ENCODE results near the gene SLC35B2. TPM values are rescaled to one million over a fixed set of nuclear protein-coding genes. Genes with fewer than 3 reads are reported as not detected.

SLC35B2 gene
- total RNA-seq, 1 experiment from 2014 or later = 215 TPM

DNA sequence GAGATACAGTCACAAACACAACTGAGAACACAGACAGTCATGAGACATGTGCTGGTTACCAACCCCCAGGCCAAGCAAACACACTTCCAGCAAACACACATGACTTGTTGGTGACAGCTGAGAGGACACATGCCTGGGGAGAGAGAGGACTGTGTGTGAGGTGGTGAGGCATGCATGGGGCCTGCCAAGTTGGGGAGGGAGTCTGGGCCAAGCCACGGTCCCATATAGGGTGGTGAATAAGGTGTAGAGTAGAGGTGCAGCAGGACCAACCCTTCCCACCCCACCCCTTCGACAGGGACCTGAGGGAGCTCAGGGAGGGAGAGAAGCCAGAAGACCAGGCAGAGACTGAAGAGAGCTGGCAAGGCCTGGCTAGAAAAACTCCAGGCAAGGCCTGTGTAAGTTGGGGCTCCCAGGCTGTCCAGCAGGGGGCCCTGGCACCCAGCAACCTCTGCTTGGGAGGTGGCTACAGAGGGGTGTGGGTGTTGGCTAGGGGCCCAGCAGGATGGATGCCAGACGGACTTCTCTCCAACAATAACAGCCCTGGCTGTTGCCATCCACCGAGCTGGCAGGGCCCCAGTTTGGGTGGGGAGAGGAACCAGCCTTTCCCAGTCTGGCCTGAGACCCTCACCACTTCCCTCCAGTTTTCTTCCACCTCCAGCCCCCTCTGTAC, 35.9 kb downstream of the SLC35B2 start:
- DNase-seq (ENCODE audit: low read depth) = peak; percentile 94

DNA sequence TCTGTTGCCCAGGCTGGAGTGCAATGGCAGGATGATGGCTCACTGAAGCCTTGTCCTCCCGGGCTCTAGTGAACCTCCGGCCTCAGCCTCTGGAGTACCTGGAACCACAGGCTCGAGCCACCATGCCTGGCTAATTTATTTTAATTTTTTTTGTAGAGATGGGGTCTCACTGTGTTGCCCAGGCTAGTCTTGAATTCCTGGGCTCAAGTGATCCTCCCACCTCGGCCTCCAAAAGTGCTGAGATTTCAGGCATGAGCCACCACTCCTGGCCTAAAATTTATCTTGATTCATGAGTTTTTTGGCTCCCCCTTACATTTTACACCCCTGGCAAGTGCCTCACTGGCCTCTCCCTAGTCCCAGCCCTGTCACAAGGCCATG, 36.4 kb downstream of the SLC35B2 start:
- no peak for DNase-seq (ENCODE audit: low read depth)

DNA sequence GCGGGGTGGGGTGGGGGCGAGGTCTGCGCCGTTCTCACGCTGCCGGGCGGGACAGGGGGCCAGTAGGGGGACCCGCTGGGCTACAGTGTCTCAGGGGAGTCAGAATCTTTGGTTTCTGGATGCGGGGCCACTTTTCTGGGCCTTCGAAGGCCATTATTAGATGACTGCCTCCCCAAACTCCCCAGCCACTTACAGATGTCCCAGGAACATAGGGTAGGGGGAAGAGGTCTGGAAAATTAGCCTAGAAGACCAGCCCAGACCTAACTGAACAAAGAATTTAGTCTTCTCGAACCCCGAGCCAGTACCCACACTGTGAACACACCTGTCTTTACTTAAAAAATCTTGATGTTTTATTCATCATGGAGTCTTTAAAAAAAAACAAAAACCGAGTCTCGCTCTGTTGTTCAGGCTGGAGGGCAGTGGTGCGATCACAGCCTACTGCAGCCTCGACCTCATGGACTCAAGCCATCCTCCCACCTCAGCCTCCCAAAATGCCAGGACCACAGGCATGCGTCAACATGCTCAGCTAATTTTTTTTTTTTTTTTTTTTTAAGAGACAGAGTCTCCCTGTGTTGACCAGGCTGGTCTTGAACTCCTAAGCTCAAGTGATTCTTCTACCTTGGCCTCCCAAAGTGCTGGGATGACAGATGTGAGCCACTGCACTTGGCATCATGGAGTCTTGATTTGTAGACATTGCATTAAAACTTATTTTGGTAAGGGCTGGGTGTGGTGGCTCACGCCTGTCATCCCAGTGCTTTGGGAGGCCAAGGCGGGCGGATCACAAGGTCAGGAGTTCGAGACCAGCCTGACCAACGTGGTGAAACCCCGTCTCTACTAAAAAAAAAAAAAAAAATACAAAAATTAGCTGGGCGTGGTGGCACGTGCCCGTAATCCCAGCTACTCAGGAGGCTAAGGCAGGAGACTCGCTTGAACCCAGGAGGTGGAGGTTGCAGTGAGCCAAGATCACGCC, 37.2 kb downstream of the SLC35B2 start:
- DNase-seq (ENCODE audit: low read depth) = no peak

DNA sequence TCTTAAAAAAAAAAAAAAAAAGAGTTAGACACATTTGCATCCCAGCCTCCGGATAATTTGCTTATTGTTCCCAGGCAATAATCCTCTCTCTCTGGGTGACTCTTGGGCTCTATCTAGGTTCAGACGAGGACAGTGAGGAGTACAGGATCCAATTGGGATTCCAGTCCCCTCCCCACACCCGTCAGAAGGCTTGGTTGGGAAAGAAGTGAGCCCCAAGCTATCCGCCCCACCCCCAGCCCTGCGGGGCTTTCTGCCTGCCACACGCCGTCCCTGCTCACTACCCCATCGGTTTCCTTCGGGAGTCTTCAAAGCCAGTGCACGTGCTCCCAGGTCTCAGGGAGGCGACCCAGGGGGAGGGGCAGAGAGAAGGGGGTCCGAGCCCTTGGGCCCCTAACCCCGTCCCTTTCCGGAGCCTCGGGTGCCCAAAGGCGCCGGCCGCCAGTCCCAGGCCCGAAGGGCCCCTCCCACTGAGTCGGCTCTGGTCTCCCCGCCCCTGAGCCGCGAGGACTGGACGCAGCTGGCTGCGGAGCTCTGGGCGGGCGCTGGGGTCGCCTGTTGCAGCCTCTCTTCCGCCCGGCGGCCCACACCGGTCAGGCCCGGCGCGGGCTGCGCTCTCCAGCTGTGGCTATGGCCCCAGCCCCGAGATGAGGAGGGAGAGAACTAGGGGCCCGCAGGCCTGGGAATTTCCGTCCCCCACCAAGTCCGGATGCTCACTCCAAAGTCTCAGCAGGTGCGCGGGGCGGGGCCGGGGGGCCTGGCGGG, 38.1 kb downstream of the SLC35B2 start:
- DNase-seq (ENCODE audit: low read depth) = peak; percentile 55

DNA sequence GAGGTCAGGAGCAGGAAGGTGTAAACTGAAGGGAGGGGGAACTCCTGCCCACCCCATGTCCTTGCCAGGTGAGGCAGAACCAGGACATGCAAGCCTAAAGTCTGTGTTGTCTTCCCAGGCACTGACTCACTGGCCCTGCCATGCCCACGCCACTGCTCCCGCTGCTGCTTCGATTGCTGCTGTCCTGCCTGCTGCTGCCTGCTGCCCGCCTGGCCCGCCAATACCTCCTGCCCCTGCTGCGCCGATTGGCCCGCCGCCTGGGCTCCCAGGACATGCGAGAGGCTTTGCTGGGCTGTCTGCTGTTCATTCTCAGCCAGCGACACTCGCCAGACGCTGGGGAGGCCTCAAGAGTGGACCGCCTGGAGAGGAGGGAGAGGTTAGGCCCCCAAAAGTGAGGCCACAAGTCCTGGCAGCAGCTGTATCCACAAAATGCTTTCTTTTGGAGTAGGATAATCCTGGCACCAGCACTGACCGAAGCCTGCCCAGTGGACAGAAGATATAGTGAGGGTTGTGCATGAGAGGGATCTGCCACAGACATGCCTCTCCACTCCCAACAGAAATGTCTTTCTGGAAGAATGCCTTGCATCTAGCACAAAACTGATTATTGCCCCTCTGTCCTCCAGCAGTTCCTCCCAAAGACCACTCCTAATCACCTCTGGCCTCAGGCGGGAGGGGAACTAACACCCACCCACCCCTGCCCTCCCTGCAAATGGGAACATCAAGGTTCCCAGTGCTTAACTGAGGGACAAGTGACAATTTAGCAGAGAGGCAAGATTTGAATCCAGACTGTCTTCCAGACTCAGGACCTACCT, 39.8 kb downstream of the SLC35B2 start:
- DNase-seq (ENCODE audit: low read depth) = peak; percentile 65

DNA sequence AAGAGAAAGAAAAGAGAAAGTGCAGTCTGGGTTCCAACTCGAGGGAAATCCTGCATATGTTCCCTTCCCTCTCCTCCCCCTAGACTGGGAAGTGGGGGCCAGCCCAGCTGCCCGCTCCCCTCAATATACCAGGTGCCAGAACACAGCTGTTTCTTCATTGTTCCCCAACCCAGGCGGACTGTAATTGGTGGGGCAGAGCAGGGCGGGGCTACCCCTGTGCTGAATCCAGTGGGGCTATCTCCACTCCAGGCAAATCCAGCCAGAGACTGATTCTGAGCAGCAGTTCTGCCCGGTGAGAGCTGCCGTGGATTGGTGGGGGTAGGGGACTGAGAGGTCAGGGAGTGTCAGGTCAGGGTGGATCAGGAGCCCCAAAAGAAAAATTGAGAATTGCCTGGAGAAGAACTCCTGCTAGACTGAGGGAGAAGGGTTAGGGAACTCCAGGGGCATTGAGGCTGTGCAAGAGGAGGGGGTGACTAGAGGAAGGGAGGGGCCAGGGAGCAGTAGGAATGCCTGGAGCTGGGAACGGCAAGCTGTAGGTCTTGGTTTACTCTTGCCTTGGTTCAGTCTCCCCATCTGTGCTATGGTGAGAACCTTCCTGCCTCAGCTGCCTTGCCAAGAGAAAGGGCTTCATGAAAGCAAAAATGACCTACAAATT, 40.5 kb downstream of the SLC35B2 start, which contains the start of gene MYMX:
TSS of gene MYMX (plus strand) at position 250 of the 655 bp plus-strand sequence. CDS start 546 bp downstream, outside the sequence.
- DNase-seq (ENCODE audit: low read depth) = no peak

DNA sequence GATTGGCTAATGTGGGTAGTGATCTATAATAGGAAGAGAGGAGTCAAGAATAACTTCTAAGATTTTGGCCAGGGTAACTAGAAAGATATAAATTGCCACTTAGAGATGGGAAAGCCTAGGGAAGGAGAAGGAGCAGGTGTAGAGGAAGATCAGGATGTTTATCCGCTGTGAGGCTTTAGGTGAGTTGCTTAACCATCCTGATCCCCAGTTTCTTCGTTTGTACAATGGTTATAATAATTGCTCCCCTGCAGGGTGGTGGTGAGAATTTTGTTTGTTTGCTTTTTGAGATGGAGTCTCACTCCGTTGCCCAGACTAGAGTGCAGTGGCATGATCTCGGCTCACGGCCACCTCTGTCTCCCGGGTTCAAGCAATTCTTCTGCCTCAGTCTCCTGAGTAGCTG, 43.0 kb downstream of the SLC35B2 start:
- DNase-seq (ENCODE audit: low read depth) = no peak

DNA sequence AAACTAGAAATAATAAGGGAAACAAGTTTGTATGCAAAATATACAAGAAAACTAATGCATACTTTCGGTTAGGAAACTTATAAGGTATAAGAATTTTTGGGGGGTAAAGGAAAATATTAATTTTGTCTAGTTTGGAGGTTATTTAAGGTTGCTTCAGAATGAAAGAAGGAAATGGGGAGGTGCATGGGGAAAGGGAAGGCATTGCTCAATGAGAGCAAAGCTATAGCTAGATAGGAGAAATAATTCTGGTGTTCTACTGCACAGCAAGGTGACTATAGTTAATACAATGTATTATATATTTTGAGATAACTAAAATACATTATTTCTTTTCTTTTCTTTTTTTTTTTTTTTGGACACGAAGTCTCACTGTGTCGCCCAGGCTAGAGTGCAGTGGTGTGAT, 46.0 kb downstream of the SLC35B2 start:
- DNase-seq (ENCODE audit: low read depth) = no peak

DNA sequence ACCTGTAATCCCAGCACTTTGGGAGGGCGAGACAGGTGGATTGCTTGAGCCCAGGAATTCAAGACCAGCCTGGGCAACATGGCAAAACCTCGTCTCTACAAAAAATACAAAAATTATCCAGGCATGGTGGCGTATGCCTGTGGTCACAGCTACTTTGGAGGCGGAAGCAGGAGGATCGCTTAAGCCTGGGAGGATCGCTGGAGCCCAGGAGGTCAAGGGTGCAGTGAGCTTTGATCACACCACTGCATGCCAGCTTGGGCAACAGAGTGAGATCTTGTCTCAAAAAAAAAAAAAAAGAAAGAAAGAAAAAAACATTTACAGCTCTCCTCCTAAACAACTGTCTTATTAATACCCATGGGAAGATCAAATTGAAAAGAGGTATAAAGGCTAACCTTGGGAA, 49.4 kb downstream of the SLC35B2 start:
- no peak for DNase-seq (ENCODE audit: low read depth)

Other genes starting within 250 kb of the SLC35B2 start
- gene MRPL14, start 130.1 kb downstream of the SLC35B2 start, total RNA-seq (2014; rRNA removed; shearing (Covaris generic)) = 100 and 111 TPM in 2 replicates
- 32.8 and 45.0 TPM in 2 replicates for gene TMEM63B, start 130.0 kb downstream of the SLC35B2 start, total RNA-seq (2014; rRNA removed; shearing (Covaris generic))
- gene CAPN11, start 98.7 kb downstream of the SLC35B2 start, total RNA-seq (2014; rRNA removed; shearing (Covaris generic)) = not detected in 2 replicates
- not detected in 2 replicates for gene MYMX, start 40.6 kb downstream of the SLC35B2 start, total RNA-seq (2014; rRNA removed; shearing (Covaris generic))
- gene SLC29A1, start 33.9 kb downstream of the SLC35B2 start, total RNA-seq (2014; rRNA removed; shearing (Covaris generic)) = 27.4 and 31.1 TPM in 2 replicates
- gene HSP90AB1, start 10.4 kb downstream of the SLC35B2 start, total RNA-seq (2014; rRNA removed; shearing (Covaris generic)) = 1,284 and 1,407 TPM in 2 replicates
- 48.8 and 51.9 TPM in 2 replicates for gene NFKBIE, start 8.0 kb upstream of the SLC35B2 start, total RNA-seq (2014; rRNA removed; shearing (Covaris generic))
- gene TMEM151B, start 12.9 kb upstream of the SLC35B2 start, total RNA-seq (2014; rRNA removed; shearing (Covaris generic)) = 0.05 TPM in 1 of 2 replicates, not detected in the other
- gene AARS2, start 55.8 kb upstream of the SLC35B2 start, total RNA-seq (2014; rRNA removed; shearing (Covaris generic)) = 7.3 and 19.0 TPM in 2 replicates
- not detected in 2 replicates for gene SPATS1, start 85.1 kb upstream of the SLC35B2 start, total RNA-seq (2014; rRNA removed; shearing (Covaris generic))
- gene CDC5L, start 130.2 kb upstream of the SLC35B2 start, total RNA-seq (2014; rRNA removed; shearing (Covaris generic)) = 35.3 and 49.7 TPM in 2 replicates